GM18873 (cell line): ENCODE results near the gene CLEC3B.
A peak's percentile ranks its signal among the peaks of the same experiment; 100 is the strongest.
"Not testable (repeated sequence)": the region's sequence is repeated elsewhere in the genome, so short reads cannot be mapped to it uniquely, and the experiment has no call there.

Experiments used
- ATAC-seq: cut with Tn5 transposase; IDR thresholded peaks from one replicate; pipeline ENCODE4 v1.9.1; 2021; ENCODE audit warnings: mild to moderate bottlenecking, moderate library complexity, moderate number of reproducible peaks; ENCODE audit not compliant: unreplicated experiment, low FRiP score

CLEC3B gene

GRCh38 chr3:45033791-45034190 lies 7.7 kb downstream of the CLEC3B start:
- no peak for ATAC-seq

DNA sequence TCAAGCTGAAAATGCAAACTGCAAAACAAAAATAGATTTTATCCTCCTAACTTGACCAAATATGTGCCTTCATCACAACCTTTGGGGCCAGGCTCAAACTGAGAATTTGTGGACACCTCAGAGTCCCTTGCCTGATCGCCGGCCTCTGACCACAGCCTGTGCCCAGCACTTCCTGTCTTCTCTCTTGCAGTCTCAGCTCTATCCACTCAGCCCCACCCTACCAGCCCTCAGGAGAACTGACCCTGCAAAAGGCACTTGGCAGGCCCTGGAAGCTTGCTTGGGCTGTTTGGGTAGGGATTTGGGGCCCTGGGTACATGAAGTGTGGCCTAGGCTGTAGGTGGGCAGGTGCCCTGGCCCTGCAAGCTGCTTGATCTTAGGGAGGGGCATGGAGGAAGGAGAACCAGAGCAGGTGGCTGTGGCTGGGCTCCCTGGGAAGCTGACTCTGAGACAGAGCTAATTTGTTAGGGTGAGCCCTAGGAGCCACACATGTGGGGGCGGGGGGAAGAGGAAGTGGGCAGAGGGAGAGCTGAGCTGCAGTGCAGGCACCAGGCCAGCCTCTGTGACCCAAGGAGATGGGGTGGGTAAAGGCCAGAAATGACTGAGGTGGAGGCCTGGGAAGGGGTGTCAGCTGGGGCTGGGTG lies 8.6 kb downstream of the CLEC3B start:
- no peak for ATAC-seq

DNA sequence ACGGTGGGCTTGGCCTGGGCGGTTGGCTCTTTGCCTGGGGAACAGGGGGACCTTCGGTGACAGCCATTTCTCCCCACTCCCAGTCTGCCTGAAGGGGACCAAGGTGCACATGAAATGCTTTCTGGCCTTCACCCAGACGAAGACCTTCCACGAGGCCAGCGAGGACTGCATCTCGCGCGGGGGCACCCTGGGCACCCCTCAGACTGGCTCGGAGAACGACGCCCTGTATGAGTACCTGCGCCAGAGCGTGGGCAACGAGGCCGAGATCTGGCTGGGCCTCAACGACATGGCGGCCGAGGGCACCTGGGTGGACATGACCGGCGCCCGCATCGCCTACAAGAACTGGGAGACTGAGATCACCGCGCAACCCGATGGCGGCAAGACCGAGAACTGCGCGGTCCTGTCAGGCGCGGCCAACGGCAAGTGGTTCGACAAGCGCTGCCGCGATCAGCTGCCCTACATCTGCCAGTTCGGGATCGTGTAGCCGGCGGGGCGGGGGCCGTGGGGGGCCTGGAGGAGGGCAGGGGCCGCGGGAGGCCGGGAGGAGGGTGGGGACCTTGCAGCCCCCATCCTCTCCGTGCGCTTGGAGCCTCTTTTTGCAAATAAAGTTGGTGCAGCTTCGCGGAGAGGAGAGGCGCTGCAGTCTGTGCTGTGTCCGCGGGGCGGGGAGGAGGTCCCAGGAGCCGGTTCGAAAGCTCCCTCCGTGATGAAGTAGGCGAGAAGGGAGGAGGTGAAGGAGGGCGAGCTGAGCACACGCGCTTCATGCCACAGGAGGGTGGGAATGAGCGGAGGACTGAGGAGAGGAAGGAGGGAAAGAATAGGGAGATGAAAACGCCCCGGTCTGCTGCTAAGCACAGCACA lies 9.6 kb downstream of the CLEC3B start:
- no peak for ATAC-seq

DNA sequence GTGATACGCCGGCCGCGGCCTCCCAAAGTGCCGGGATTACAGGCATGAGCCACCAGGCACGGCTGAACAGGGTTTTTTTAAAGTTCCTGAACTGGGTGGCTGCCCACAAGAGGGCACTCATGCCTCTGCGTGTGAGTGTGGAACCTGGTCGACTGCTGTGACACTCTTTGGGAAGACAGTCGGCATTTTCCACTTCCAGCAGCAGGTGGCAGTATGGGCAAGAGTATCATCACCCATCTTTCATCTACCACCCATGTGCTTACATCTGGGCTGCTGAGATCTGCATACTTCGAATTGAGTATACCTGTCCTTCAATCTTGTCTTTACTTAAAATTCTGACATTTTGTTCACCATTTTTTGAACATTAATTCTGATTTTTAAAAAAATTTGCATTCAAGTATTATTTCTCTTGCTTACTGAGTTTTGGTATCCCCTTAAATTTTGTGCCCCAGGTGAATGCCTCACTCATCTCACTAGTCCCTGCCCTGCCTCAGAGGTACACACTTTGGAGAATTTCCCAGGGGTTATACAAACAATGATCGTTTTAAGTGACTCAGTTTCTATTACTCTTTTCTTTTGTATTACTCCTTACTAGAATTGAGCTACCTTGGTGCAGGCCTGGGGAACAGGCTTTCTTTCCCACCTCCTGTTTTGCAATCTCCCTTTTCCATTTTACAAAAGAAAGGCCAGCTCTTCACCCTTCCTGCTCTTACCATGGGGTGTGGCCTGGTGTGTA lies 11.8 kb downstream of the CLEC3B start:
- peak; percentile 73 for ATAC-seq

- ATAC-seq = no peak
These were observed 15.6 kb downstream of the CLEC3B start for GRCh38 chr3:45041666-45042065.

DNA sequence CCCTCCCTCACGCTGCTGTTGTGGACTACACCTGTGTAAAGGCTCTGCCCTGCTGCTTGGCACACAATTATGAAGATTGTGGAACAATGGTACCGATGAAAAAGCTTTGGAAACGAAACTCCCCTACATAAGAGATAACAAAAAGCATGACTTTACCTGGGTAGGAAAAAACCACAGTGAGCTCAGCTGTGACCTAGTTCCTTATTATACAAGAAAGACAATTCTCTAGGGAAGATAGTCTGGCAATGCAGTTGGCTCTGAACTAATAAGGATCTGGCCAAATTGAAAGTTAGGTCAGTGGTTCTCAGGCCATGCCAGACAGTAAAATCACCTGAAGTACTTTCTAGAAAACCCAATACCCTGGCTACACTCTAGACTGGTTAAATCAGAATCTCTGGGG lies 16.1 kb downstream of the CLEC3B start:
- ATAC-seq = no peak

DNA sequence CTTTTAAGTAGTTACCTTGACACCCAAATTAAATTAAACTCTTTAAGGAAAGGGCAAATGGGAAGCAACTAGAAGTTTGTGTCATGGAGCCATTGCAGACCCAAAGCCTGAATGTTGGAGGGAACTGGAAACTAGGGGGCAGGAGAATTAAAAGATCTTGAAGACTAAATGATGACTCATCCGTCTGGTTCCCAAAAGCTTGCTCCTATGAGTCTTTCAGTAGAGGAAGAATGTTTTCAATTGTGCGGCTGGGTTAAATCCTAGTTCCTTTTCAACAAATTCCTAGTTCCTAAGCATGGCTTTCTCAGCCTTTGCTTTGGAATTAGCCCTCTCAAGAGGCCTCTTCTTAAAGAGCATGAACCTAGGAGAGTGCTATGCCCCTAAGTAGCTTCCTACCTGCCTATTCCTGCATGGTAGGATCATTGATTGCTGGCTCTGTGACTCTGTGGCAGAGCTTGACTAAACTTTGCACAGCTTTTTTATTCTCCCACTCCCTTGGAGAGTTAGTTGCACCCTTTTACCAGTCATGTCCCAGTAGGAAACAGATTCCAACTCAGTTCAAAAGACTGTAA lies 17.7 kb downstream of the CLEC3B start:
- no peak for ATAC-seq

- no peak for ATAC-seq
These were observed 22.1 kb downstream of the CLEC3B start for GRCh38 chr3:45048244-45048643.

- ATAC-seq = no peak
These were observed 23.7 kb downstream of the CLEC3B start for GRCh38 chr3:45049807-45050206.

DNA sequence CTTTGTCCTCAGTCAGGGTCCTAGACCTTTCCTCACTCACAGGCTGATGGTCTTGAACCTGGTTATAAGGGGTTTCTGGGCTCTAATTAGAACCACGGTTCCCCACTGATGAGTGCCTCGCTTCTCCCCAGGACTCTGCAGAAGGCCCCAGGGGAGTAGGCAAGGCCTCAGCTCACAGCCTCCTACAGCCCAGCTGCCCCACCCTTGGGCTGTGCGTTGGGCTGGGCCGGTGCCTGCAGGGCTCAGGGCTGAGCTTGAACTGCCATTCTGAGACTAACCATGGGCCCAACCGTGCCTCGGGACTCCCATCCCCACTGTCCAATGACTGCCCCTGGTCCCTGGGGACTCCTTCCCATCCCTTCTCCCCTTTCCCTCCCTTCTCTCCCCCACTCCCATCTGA lies 25.6 kb downstream of the CLEC3B start:
- ATAC-seq = no peak

DNA sequence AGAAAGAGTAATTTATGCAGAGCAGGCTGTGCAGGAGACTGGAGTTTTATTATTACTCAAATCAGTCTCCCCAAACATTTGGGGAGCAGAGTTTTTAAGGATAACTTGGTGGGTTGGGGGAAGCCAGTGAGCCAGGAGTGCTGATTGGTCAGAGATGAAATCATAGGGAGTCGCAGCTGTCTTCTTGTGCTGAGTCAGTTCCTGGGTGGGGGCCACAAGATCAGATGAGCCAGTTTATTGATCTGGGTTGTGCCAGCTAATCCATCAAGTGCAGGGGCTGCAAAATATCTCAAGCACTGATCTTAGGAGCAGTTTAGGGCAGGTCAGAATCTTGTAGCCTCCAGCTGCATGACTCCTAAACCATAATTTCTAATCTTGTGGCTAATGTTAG lies 27.7 kb downstream of the CLEC3B start:
- not testable (repeated sequence) for ATAC-seq

DNA sequence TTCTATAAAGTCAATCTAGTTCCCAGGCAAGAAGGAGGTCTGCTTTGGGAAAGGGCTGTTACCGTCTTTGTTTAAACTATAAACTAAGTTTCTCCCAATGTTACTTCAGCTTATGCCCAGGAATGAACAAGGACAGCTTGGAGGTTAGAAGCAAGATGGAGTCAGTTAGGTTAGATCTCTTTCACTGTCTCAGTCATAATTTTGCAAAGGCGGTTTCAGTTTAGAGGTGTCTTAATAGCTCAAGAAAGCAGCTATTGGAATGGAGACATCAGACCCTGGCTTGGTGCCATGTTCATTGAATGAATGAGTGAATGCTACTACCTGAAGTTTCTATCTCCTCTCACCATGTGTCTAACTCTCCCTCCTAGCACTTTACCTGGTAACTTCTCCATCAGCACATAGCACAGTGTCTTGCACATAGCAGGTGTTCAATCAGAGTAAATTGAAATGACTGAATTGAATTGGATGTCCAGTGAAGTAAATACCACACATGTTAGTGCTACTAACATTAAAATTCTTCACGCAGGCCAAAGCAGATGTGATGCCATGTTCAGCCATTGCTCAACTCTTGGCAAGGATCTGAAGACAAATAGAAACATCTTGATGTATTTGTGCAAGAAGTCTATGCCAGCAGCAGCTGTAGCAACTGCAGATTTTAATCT lies 28.2 kb downstream of the CLEC3B start:
- ATAC-seq = no peak

- no peak for ATAC-seq
These were observed 28.9 kb downstream of the CLEC3B start for GRCh38 chr3:45055032-45055410.

DNA sequence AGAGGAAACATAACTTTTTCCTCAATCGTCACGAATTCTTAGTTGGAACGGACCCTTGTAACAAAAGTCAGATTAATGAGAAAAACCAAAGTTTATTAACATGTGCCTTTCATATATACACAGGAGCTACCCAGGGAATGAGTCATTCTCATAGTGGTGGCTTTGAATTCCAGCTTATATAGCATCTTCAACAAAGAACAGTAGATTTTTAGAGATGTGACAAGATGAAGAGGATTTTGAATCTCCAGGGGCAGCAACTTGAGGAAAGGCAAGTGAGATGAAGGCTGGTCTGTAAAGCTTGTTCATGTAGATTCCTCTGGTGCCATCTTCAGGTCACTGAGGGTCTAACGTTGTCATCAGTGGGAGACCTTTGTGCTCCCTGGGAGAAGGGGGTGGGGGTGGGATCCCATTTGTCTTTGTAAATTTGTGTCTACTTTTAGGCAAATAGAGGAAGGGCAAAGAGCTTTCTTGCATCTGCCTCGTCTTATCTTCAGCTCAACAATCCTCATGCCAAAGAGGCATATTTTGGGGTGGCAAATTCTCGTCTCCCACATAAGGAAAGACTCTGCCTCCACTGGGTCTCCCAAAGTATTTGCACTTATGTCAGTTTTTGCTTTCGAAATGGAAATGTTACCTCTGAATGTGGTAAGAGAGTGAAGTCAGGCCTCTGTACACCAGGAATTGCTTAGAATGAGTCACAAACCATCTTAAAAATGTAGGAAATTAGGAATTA lies 29.5 kb downstream of the CLEC3B start:
- ATAC-seq = no peak

GRCh38 chr3:45056608-45057301 lies 30.7 kb downstream of the CLEC3B start:
- no peak for ATAC-seq

DNA sequence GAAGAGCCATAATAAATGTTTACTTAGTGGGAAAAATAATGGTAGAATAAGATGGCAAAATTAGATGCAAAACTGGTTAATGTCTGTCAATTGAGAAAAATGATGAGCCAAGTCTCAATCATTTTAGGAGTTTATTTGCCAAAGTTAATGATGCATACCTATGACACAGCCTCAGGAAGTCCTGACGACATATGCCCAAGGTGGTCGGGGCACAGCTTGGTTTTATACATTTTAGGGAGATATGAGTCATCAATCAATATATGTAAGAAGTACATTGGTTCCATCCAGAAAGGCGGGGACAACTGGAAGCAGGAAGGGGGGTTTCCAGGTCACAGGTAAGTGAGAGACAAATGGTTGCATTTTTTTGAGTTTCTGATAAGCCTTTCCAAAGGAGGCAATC lies 31.5 kb downstream of the CLEC3B start:
- no peak for ATAC-seq

DNA sequence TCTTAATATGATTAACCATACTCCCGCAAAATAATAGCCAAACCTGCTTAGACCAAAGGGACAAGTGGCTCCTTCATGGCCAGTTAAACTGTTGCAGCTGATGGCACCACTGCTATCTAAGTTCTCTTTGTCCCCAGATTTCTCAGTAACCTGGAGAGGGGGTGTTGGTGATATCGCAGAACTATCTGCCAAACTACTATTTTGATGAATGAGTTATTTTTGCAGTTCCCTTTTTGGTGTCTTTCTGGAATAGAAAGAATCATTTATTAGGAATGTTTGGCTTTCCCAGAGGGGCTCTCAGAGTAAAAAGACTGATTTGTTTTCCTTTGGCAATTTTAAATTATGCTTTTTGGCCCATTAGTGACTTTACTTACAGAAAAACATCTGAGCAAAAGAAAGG lies 33.0 kb downstream of the CLEC3B start:
- ATAC-seq = no peak

GRCh38 chr3:45060165-45060892 lies 34.2 kb downstream of the CLEC3B start:
- ATAC-seq = no peak

GRCh38 chr3:45062697-45063070 lies 36.6 kb downstream of the CLEC3B start:
- no peak for ATAC-seq
